Adipose tissue (tissue), 3 donors: ENCODE data around the gene ACTC1. TPM values are rescaled to one million over a fixed set of nuclear protein-coding genes. Genes with fewer than 3 reads are reported as not detected.
"Not testable (repeated sequence)": the region's sequence is repeated elsewhere in the genome, so short reads cannot be mapped to it uniquely, and the experiment has no call there.

Experiments
- H3K27ac ChIP-seq: one replicate; pipeline ENCODE4 v1.5.1; 2013; ENCODE audit warnings: low read depth, low read length
- WGBS, 3 donors: extraction: QIAGEN DNeasy Blood & Tissue Kit; methylation state at CpG; one replicate each; pipeline ENCODE4 v1.1.7; 2013; 5-methylcytosine and 5-hydroxymethylcytosine counted together
- polyA plus RNA-seq, 3 donors: library from polyadenylated mRNA; stranded (reverse); fragments of 200-250 nt; gene quantifications; one replicate each; pipeline ENCODE4 v1.2.3, GENCODE V29; 2013
- donor health status: healthy with polysubstance abuse.
- donor health status: Bipolar disorder and iron deficiency.
- donor health status: healthy.

Gene ACTC1
- 10 to 100 TPM in 1 of 3 donors, under 1 TPM in 2; 0.32 to 20.1 (median 0.83) TPM for polyA plus RNA-seq

DNA sequence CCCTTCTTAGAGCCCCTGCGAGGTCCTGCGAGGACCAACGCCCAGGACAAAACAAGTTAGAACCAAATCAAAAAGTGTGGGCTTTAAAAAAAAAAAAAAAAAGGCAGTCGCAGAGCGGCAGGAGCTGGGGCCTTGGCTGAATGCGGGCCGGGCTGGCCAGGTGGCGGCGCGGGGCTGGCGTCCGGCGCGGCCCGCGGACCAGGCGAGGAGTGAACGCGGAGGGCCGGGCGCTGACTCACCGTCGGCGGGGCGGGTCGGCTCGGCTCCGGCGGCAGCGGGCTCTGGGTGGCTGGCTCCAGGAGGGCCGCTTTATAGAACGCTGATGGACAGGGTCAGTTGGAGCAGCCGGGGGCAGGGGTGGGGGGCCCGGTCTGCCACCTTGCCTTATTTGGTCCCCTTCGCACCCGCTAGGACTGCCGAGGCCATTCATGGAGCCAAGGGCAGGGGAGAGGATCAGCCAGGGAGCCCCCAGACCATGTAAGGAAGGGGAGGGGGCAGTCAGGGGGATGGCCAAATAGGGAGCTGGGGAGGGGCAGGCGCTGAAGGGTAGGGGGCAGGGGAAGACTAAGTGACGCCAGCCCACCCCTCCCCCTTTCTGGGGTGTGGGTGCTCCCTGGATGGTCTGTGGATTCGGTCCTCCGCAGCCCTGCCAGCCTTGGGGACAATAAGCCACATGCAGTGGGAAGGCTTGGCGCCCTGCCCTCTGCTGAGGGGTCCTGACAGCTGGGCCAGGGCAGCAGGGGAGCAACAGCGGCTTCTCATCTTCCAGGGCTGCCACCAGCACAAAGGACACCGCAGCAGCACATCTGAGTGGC, at the start of gene ACTC1:
Gene ACTC1, minus strand, starts transcription at position 283 of the 815 bp plus-strand sequence. CDS start 741 bp downstream, outside the sequence.
- WGBS, 3 donors = 10 to 12% (median 12%) methylated on average over 42 to 44 of the region's 44 CpGs
- no peak within 1 kb of the TSS for H3K27ac ChIP-seq

DNA sequence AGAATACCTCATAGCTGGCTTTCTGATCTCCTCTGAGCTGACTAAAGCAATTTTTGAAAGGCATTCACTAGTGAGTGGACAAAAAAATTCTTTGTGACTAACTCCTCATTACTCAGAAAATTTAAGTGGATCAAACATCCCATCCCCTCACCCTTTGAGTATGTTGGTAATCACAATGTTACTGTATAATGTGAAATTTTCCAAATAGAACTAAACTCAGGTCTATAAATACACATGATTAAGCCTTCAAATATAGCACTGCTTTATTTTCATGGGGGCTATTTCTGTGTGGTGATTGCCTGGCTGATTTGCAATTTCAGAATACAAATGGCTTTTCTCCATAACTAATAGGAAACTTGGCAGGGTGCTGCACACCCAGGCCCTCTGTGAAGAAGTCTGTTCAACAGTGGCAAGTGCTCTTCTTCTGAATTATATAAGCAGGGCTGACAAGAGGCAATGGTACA, 45.9 kb upstream of the ACTC1 start:
- H3K27ac ChIP-seq = no peak overlapping the region

DNA sequence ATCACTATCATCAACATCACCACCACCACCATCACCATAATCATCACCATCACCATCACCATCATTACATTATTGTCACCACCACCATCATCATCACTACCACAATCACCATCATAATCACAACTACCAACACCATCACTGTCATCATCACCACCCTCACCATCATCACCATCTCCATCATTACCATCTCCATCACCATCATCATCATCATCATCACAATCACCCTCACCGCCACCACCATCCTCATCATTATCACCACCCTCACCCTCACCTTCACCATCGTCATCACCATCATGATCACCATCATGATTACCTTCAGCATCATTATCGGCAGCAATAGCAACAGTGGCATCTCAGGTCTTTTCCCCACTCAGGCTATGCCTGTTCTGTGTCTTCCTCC, 42.9 kb upstream of the ACTC1 start:
- no peak overlapping the region for H3K27ac ChIP-seq
- 91 to 97% (median 95%) methylated on average over 3 of the region's 3 CpGs for WGBS, 3 donors

DNA sequence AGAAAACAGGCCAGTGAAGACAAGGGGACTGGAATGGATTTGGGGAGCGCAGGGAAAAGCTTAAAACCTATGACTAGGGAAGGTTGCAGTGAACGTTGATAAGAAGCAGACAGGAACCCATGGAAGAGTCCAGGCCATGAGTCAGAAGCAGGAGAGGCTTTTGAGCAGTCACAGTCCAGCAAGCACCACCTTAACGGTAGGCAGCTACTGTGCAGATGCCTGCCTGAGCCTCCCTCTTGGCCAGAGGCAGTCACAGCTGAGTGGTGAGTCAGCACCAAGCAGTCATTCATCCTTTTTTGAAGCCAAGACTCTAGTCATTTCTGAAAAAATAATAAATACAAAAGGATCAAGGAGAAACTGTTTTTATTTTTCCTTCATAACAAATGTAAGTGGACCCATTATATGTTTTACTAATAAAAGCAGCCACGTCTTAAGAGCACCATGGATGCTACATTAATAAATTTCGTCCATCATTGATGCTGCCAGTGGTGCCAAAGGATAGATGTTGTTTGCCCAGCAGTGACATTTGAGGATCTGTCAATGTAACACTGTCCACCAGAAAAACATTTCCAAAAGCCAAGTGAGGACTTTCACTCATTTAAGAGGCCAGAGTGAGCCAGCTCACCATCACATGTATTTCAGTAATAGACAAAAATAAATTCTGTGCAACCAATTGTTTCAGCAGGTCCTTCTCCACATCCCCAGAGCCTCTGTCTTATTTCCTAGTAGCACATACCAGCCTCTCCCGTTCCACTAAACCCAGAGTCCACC, 42.1 kb upstream of the ACTC1 start:
- no peak overlapping the region for H3K27ac ChIP-seq
- WGBS, 3 donors = 72 to 73% (median 72%) methylated on average over 6 of the region's 6 CpGs

DNA sequence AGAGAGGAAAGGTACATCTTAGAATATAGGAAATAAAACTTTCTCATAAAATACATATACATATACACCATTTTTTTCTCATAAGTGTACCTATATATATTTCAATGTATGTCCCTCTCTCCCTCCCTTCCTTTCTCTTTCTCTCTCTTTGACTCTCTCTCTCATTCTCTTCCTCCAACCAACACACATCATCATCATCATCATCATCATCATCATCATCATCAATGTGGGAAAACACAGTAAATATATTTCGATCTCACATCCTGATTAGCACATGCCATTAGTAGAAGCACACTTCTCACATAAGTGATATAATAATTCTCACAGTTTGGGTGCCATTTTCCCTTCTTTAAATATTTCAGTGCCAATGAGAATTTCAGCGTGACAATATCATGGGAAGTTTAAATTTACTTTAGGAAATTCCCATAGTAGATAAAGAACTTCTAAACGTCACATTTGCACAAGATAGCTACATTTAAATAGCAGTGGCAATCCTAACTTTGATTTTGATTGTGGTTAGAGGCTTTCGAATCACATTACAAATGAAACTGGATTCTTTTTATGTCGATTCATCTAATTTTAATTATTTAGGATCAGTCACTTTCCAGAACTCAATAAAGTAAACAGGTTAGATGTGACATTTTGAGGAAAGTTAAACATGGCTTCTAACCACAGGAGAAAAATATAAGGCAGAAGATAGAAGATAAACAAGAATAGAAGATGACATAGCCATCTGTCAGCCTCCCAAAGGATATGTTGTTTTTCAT, 33.0 kb upstream of the ACTC1 start:
- WGBS, 3 donors = 70 to 79% (median 79%) methylated on average over 5 of the region's 5 CpGs
- no peak overlapping the region for H3K27ac ChIP-seq

DNA sequence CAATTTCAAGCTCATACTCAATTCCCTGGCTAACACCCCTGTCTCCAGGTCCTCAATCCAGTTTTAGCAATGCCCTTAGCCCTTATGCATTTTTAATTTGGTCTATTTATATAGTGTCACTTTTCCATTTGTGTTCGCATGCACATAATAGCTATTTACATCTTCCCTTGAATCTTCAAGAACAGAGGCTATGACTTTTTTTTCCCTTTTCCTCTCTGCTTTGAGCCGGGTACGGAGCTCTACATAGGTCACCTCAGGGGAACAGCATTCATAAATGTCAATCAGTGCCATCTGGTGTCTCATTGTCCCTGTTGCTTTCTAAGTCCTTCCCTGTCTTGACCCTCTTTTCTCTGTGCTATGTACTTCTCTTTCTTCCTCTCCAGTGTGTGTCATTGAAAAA, 26.5 kb upstream of the ACTC1 start:
- WGBS, 3 donors = 68 to 74% (median 69%) methylated on average over 3 of the region's 3 CpGs
- H3K27ac ChIP-seq = no peak overlapping the region

DNA sequence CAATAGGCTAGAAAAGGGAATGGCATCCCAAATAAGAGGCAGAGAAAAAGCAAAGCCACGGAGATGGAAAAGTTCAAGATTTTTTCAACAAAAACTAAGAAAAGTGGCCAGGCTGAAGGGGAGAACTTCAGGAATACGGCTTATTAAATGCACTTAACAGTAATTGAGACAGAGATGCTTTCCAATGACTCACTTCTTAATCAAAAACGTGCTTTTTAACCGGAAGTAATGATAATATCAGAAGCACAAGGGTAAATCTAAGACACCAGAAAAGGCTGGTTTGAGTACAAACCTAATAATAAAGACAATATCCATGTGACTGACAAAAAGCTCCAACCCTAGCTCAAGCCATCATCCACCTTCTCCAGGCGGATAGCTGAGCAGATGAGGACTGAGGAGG, 24.8 kb upstream of the ACTC1 start:
- no peak overlapping the region for H3K27ac ChIP-seq
- WGBS, 3 donors = 74 to 77% (median 75%) methylated on average over 5 of the region's 5 CpGs

DNA sequence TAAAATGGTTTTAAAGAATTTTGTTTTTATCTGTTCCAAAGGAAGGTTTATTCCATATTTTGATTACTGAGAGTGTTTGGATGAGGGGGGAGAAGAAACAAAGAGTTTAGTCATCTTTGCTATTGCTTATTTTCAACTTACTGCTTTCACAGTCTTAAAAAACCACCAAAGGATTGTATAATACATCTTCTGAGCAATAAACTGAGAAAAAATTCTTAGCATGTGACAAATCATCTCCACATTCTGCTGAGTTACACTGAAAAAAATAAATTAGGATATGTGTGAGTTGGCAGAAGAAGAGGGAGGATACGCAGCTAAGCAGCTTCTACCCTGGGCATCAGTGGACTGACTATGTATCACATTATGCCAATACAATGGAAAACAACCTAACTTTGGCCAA, 23.2 kb upstream of the ACTC1 start:
- WGBS, 3 donors = 88 to 100% (median 90%) methylated on average over 1 of the region's 1 CpG
- H3K27ac ChIP-seq = no peak overlapping the region

DNA sequence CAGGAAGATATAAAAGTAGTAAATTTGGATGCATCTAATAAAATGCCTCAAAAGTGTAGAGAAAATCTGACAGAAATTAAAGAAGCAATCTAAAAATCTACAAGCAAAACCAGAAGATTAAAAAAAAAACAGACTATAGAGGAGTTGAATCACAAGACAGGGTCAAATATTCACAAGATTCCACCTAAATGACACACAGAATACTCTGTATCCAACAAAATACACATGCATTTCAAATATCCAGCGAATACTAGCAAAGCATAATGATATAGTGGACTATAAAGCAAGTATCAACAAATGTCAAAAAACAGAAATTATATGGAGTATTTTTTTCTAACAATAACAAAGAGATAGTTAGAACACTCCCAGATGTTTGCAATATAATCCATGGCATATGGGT, 20.5 kb upstream of the ACTC1 start:
- WGBS, 3 donors = 48 to 81% (median 60%) methylated on average over 1 of the region's 1 CpG

DNA sequence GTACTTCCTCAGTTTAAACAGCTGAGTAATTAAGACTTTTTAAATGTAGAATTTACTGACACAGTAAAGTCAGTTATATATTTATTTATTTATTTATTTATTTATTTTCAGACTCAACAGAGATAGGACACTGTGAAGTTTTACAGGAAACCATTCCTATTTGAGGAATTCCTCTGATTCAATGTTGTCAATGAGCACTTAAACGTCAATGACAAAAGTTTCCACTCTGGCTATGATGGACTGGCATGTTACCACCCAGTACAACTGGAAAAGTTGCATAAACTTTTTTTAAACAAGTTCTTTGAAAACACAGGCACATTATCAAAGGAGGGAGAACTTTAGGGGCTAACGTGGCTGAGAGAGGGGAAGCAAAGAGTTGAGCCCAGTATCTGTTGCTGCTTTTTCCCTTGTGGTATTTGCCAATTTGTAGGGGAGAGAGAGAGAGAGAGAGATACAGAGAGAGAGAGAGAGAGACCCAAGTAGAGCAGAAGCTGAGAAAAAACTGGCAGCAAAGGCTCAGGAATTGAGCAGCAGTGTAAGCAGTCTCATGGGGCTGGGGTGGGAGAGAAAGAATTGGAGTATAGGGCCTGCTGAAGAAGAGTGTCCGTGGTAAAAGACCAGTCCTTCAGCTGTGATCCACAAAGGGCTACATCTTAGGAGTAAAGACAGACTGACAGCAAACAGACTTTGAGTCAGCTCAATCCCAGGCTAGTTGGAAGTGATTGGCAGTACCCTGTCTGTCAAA, 18.3 kb upstream of the ACTC1 start:
- H3K27ac ChIP-seq = no peak overlapping the region
- 48 to 53% (median 51%) methylated on average over 3 of the region's 3 CpGs for WGBS, 3 donors

More for the DNA sequence above, 20.5 kb upstream of the ACTC1 start:
- H3K27ac ChIP-seq = no peak overlapping the region

DNA sequence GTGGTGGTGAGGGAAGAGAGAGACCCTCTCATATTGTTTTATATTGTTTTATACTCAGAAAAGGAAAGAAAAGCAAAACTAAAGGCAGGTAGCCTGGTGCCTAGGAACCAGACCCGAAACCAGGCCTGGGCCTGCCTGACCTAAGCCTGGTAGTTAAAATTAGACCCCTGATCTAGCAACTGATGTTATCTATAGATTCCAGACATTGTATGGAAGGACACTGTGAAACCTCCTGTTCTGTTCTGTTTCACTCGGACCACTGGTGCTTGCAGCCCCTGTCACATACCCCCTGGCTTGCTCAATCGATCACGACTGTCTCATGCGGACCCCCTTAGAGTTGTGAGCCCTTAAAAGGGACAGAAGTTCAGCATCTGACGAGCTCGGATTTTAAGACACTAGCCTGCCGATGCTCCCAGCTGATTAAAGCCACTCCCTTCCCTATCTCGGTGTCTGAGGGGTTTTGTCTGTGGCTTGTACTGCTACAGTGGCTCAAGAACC, 17.6 kb upstream of the ACTC1 start:
- H3K27ac ChIP-seq = not testable (repeated sequence)
- WGBS, 3 donors = 53 to 60% (median 56%) methylated on average over 9 of the region's 9 CpGs

DNA sequence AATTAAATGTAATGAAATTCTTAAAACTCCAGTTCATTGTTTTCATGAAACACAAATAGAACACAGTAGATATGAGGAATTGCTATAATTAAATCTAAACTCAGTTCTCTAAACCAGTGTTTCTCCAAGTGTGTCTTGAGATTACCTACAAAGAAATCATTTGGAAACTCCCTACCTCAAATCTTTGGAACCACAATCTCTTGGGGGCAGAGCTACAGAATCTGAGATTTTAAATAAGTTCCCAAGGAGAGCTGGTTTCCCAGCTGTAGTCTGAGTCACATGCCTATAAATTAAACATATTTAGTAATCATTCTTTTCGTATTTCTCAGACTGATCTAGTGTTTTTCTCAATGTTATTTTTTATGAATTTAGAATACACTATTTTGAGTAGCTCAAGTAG, 17.0 kb upstream of the ACTC1 start:
- H3K27ac ChIP-seq = no peak overlapping the region
- 67 to 91% (median 79%) methylated on average over 1 of the region's 1 CpG for WGBS, 3 donors

DNA sequence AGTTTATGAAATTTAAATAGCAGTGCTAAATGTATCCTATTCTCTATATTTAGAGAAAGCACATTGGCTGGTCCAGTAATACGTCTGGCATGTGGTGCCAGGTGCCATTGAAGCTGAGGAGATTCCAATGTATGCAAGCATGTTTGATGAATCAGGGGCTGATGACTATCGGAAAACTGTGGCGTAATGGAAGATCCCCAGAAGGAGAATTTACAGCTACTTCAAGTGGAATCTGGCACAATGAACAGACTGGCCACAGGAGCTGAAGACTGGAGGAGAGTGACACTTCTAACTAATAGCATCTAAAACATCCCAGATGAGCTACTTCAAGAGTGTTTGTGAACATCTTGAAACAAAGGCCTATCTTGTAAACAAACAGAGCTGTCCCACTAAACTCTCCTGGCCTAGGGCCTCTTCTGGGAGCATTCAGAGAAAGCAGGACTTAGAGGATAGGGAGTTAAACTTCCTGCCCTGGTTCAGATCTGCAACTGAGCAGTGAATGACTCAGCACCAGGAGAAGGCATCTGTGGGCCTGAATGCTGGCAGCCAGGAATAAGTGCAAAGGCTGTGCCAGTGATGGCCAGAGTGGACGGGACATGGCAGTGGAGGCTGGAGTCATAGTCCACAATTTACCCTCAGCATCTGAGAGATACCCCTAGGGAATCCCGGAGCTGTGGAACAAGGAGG, 15.2 kb upstream of the ACTC1 start:
- WGBS, 3 donors = 76 to 79% (median 77%) methylated on average over 5 of the region's 5 CpGs
- H3K27ac ChIP-seq = no peak overlapping the region

DNA sequence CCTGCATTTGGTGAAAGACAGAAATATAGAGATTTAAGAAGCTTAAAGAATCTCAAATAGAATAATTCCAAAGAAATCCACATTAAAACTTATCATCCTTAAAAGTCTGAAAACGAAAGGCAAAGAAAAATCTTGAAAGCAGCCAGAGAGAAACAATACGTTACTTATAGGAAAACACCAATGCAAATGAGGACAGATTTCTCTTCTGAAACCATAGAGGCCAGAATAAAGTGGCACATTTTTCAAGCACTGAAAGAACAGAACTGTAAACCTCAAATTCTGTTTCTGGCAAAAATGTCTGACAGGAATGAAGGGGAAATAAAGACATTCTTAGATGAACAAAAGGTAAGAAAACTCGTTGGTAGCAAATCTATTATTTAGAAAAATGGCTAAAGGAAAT, 13.8 kb upstream of the ACTC1 start:
- H3K27ac ChIP-seq = no peak overlapping the region

DNA sequence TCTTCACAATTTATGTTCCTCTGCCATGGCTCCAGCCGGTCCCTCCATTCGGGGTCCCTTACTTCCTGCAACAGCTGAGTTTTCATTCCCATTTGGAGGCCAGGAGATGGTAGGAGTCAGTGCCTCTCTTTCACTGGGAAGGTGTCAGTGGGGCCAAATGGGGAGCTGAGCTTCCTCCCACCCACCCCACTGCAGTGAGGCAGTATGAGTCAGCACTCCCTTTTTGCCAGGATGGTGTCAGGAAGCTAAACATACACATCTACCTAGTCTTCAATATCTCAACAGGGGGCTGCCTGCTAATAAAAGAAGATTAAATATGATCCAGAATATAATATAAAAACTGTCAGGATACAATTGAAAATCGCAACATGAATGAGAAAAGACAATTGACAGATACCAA, 12.7 kb upstream of the ACTC1 start:
- 73 to 88% (median 87%) methylated on average over 3 of the region's 3 CpGs for WGBS, 3 donors
- H3K27ac ChIP-seq = no peak overlapping the region

More for the DNA sequence above, 13.8 kb upstream of the ACTC1 start:
- WGBS, 3 donors = 69 to 75% (median 72%) methylated on average over 3 of the region's 3 CpGs

DNA sequence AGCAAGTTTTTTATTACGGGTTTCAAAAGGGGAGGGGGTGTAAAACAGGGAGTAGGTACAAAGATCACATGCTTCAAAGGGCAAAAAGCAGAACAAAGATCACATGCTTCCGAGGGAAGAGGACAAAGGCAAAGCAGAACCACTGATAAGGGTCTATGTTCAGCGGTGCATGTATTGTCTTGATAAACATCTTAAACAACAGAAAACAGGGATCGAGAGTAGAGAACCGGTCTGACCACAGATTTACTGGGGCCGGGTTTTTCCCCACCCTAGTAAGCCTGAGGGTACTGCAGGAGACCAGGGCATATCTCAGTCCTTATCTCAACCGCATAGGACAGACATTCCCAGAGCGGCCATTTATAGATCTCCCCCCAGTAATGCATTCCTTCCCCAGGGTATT, 11.9 kb upstream of the ACTC1 start:
- WGBS, 3 donors = 81 to 87% (median 85%) methylated on average over 8 of the region's 8 CpGs

DNA sequence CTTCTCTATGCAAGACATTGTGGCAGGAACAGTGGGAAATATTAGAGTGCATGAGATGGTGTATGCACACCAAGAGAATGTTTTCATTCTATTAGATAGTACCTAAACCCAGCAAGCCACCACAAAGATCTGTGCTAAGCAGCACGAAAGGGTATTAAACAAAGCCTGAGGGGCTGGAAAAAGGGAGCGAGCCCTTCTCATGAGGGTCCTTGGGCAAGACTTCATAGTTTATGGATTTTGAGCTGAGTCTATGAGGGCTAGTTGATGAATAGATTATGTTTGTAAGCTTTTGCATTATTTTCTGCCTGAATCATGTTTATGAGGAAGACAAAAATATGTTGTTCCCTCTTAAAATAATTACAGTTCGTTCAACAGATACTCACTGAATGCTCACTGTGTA, 9.4 kb upstream of the ACTC1 start:
- 78 to 84% (median 78%) methylated on average over 3 of the region's 3 CpGs for WGBS, 3 donors
- no peak overlapping the region for H3K27ac ChIP-seq

More for the DNA sequence above, 11.9 kb upstream of the ACTC1 start:
- H3K27ac ChIP-seq = not testable (repeated sequence)
